GM21619 (cell line): ENCODE results near the gene GGTLC2.
"Not testable (repeated sequence)": the region's sequence is repeated elsewhere in the genome, so short reads cannot be mapped to it uniquely, and the experiment has no call there.

ENCODE experiments used
- ATAC-seq: cut with Tn5 transposase; IDR thresholded peaks from one replicate; pipeline ENCODE4 v1.9.1; 2021; ENCODE audit not compliant: unreplicated experiment

Gene GGTLC2

DNA sequence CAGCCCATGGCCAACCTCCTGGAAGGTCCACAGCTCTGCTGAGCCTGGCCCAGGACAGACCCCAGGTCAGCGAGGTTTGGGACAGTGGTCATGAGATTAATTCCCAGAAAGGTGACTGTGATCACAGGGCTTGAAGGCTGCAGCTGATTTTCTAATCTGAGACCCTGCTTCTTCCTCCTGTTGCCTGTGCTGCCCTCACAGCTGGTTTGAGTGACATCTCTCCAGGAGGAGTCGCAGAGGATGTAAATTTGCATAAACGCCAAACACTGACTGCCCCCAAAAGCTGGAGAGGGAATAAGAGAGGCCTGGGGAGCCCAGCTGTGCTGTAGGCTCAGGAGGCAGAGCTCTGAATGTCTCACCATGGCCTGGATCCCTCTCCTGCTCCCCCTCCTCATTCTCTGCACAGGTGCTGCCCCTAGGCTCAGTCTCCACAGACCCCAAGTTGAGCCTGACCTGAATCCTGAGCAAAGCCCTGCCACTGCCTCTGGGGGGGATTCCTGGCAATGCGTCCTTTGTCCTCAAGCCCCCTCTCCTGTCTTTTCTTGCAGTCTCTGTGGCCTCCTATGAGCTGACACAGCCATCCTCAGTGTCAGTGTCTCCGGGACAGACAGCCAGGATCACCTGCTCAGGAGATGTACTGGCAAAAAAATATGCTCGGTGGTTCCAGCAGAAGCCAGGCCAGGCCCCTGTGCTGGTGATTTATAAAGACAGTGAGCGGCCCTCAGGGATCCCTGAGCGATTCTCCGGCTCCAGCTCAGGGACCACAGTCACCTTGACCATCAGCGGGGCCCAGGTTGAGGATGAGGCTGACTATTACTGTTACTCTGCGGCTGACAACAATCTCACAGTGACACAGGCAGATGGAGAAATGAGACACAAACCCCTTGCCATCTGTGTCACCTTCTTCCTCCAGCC is 23.8 kb downstream of the GGTLC2 start:
- ATAC-seq: no peak

GRCh38 chr22:22669093-22669492 is 24.7 kb downstream of the GGTLC2 start:
- no peak for ATAC-seq

DNA sequence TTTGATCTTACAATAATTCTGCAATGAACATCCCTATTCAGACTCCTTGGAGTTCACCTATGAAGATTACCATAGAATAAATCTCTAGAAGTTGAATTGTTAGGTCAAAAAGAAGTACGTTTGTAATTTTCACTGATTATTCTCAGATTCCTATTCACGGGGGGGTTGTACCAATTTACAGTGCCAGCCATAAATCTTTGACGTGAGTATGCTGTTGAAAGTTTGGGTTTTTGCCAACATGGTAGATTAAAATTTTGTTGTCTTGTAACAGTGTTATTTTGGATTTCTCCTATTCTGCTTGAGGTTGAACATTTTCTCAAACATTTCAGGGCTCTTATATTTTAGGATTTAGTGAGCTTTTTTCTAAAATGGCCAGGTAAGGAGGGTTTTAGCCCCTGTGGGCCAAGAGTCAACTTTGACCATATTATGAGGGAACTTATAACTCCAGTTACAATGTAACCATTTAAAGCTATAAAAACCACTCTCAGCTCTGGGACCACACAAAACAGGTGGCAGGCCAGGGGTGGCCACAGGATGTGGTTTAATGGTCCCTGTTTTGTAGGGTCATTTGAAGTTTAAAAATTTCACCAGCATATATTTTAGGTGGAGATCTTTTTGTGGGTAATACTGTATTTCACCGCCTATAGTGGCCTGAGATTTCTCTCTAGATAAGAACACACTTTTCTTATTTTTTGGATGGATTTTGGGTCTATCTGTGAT is 25.8 kb downstream of the GGTLC2 start:
- no peak for ATAC-seq

DNA sequence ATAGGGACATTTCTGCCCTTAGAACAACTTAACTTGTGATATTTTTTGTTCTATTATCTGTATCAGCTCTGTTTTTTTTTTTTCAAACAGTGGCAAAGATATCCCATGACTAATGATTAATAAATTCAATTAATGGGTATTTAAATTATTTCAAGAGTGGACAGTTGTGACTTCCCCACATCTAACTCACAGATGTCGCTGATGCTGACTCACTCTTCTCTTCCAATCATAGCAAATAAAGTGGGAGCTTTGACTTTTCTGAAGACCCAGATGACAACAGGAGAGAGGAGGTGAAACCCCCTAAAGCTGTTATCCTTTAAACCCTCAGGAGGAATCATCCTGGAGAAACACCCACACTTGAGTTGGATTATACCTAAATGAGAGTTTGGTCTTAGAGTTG is 27.1 kb downstream of the GGTLC2 start:
- ATAC-seq: no peak

GRCh38 chr22:22673099-22673498 is 28.7 kb downstream of the GGTLC2 start:
- ATAC-seq: no peak

DNA sequence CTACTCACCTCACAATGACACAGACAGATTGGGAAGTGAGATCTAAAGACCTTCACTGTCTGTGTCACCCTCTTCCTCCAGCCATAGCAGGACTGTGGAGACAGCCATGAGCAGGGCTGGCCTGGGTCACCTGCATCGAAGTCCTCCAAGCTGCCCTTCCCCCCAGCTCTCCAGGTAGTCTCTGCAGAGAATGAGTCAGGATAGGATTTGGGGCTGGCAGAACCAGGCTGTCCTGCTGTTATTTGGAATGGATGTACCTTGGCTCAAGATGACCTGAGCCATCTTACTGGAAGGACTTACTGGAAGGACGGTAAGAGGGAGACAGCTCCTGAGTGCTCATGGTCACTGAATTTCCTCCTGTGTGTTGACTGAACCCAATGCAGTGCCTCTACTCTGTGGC is 29.2 kb downstream of the GGTLC2 start:
- no peak for ATAC-seq

DNA sequence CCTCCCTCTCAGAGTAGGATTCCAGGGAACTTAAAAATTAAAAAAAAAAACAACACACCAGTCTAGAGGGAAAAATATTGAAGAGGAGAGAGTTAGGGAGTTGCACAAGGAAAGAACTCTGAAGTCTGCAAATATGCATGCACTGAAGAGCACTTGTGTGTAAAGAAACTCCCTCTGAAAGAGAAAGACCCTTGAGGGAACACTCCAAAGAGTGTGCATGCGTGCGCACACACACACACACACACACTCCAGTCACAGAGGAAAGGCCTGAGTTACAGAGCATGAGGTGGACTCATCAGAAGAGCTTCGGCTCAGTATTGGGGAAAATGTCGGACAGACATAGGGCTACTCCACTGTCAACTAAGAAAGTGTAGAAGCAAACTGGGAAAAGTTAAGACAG is 30.1 kb downstream of the GGTLC2 start:
- ATAC-seq: no peak

GRCh38 chr22:22678970-22679369 is 34.6 kb downstream of the GGTLC2 start:
- no peak for ATAC-seq

GRCh38 chr22:22680396-22680795 is 36.0 kb downstream of the GGTLC2 start:
- ATAC-seq: no peak

GRCh38 chr22:22681221-22681739 is 36.9 kb downstream of the GGTLC2 start:
- ATAC-seq: no peak

- ATAC-seq: no peak
Observed at GRCh38 chr22:22682196-22682595, 37.8 kb downstream of the GGTLC2 start.

GRCh38 chr22:22682807-22683667 is 38.6 kb downstream of the GGTLC2 start:
- no peak for ATAC-seq

DNA sequence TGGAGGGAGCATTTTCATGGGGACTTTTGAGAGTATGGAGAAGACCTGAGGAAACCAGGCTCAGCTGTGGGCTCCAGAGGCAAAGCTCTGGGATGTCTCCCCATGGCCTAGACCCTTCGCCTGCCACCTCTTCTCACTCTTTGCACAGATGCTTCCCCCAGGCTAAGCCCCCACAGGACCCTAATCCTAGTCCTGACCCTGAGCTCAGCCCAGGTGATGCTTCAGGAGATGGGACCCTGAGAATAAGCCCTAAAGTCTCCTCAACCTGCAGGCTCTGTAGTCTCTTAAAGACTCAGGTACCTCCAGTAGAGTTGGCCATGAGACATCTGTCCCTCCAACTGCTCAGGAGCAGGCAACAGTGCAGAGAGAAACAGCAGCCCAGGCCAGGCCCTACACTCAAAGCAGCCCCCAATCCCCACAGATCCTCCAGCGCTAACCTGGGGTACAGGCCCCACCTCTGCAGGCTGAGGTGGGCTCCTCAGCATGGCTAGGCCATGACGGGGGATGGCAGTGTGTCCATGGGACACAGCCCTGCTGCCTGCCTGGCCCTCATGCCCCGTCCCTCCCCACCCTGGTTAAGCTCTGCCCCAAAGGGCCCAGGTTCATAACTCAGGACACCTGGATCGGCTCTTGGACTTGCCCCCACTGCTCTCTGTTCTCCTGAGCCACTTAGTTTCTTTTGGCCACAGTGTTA is 39.4 kb downstream of the GGTLC2 start:
- ATAC-seq: no peak

GRCh38 chr22:22684580-22685561 is 40.5 kb downstream of the GGTLC2 start:
- ATAC-seq: no peak

DNA sequence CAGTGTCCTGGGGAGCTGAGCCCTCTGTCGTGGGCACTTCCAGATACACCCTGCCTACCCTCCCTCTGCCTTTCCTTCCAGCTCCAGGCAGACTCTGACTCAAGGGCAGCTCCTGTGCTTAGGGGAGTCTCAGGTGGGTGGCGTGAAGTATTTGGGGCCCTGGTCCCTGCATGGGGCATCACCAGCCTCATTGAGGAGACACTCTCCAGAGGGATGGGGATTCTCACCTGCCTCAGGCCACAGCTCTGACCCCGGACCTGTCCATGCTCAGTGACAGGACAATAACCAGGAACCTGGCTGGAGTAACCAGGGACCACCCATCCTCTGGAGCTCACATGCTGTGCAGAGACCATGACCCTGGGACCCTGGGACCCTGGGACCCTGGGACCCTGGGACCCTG is 41.2 kb downstream of the GGTLC2 start:
- no peak for ATAC-seq

GRCh38 chr22:22686202-22687115 is 42.0 kb downstream of the GGTLC2 start:
- not testable (repeated sequence) for ATAC-seq

- ATAC-seq: no peak
Observed at GRCh38 chr22:22687638-22688500, 43.5 kb downstream of the GGTLC2 start.
